GM18508 (cell line): ENCODE data around the gene SIX1.

Source experiments
- ATAC-seq: cut with Tn5 transposase; IDR thresholded peaks from one replicate; pipeline ENCODE4 v1.9.1; 2021; ENCODE audit warnings: moderate number of reproducible peaks; ENCODE audit not compliant: insufficient read depth, unreplicated experiment

Gene SIX1

DNA sequence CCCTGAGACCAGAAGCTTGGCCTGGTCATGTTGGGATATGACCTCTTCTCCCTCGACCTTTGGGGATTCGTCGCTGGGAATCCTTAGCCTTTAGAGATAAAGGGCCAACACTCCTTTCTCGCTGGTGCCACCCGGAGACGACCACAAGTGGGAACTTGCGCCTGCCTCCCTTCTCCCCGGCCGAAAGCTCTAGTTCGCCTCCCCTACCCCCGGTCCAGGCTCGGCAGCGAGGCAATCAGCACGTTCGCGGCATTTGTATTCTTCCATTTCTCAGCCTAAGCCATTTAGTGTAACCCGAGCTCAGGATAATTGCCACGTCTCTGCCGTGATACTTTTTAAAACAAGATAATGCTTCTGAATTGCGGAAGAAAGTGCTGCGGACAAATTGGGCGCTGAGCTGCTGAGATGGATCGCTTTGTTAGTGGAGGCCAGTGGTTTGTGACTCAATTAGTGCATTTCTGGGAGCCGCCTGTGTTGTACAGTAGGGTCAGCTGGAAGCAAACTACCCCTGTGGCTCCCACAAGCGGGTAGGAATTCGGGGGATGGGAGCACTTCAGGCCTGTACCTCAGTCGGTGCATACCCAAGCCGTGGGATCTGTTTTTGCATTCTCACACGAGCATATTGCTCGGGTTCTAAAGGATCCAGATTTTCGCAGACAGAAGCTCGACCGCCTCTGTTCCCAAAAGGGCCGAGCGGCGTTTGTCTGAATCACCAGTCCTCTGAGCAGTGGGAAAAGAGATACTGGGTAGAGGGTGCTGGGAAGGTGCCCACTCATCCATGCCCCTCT, 6.8 kb upstream of the SIX1 start:
- no peak for ATAC-seq

GRCh38 chr14:60655119-60655897, 6.0 kb upstream of the SIX1 start:
- ATAC-seq, result no peak

GRCh38 chr14:60654334-60654821, 5.1 kb upstream of the SIX1 start:
- ATAC-seq, result no peak

DNA sequence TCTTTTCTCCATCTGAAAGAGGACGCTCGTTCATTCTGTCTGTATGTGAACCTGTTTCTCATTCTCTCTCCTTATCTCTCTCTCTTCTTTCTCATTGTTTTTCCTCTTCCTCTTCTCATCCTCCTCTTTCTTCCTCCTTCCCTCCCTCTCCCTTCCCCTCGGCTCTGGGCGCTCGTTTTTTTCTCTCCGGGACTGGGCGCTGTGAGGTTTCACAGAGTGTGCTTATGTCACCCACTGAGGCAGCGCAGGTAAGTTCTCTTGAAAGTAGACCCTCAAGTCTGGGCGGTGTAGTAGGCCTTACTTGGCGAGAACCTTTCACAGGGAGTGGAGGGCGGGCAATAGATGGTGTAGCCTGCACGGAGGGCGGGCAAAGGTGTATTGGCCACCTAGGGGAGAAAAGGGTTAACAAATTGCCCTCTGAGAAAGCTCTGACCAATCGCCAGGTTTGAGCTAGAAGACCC, 4.5 kb upstream of the SIX1 start:
- no peak for ATAC-seq

DNA sequence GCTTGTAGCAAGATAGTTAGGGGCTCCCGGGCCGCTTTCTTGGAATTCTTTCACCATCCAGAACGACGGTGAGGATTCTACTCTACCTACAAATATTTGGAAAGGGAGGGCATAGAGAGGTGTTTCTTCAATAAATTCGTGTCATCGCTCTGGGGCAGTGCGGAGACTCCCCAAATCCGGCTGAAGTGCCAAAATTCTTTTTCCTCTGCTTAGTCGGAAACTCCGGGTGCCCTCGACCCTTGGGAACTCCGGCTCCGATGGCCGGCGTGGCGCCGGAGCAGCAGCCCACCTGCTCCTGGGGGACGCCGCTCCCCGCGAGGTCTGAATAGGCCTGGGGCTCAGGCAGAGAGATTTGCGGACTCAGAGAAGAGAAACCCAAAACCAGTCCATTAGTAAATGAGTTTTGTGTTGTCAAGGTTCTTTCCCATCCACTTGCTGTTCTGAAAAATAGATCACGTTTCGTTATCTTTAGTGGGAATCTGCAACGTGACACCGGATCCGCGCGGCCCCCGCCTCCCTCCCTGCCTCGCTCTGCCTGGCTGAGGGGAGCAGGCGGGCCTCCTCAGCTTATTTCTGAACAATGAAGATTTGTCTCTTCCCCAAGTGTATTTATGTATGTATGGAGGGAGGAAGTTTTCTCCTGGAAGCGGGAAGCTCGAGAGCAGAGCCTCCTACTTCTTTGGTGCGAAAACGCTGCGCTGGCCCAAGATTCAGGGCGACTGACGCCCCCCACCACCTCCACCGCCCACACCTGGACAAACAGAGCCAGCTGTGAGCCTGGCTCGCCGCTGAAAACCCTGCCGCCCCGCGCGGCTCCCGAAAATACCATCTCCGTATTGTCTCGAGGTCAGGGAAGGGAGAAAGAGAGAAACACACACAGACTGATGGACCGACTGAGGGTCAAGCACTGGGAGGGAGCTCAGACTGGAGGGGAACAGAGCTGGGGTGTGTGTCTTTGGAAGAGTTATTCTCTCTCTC, 3.7 kb upstream of the SIX1 start:
- ATAC-seq, result no peak

- no peak for ATAC-seq
Observed at GRCh38 chr14:60651796-60652673, 2.8 kb upstream of the SIX1 start.

DNA sequence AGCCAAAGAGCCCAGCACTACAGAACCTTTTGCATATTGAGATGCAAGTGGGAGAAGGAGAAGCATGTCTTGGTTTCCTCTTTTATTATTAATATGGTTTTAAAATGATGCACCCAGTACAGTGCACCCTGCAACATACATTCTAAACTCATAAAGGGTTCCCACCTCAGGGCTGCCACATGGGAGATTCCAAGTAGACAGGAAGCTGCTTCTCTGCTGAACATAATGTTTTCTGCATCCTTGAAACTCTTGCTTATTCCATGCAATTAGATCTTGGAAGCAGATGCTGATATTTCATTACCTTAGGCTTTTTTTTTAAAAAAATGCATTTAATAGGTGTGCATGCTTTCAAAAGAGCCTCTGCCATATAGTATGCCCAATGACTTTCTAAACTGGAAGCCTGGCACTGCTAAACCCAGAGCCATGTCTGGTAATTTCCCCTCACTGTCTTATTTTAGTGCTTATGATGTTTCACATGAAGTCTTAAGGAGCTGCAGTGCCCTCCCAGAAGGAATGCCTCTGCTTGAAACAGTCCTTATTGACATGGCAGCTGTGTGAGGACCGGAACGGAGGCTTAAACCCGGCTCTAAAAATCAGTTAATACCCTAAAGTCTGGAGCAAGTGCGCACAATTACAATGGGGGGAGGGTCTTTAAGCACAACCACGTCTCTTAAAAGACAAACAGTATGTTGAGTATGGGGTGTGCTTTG, 2.0 kb upstream of the SIX1 start:
- ATAC-seq, result no peak

DNA sequence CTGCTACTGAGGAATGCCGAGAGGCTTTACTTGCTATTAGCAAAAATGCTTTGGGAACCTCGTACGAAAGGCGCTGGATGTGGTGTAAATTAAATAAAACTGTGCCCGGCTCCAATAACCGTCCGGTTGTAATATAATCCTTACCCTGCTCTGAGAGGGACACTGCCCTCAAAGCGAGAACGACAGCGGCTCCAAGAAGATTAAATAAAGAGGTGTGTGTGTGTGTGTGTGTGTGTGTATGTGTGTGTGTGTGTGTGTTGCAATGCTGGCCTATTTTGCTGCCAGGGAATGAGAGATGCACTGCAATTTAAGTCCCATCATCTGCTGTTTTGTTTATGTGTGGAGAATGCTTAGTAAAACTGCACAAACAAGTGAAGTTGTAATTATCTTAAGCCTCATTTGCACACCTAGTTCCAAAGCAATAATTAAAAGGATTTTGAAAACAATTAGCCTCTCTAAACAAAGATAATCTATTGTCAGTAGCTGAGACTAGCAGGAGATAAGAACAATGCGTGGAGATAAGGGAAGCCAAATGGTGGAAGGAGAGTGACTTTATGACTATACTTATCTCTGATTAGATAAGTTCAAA, 1.2 kb upstream of the SIX1 start:
- no peak for ATAC-seq

- no peak for ATAC-seq
Observed at GRCh38 chr14:60649875-60650372, 647 bp upstream of the SIX1 start.

- ATAC-seq, result no peak
Observed at GRCh38 chr14:60648249-60648933, 886 bp downstream of the SIX1 start.

DNA sequence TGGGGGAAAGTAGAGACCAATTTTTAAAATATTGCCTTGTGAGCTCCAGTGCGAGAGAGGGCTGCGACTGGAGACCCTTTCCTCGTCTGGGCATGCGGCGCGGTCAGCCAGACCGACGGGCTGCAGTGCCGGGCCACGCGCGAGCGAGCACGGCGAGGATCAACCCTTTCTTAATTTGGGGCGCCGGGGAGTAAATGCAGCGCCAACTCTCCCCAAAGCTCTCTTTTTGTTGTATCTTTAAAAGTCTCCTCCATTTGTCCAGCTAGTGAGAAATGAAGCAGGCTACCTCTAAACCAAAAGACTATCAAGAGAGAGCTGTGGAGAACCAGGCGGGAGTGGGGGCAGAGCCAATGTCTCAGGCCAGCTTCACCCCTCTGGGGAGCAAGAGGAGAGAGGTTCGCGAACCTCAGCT, 1.4 kb downstream of the SIX1 start:
- ATAC-seq, result no peak

GRCh38 chr14:60647081-60647836, 2.0 kb downstream of the SIX1 start:
- ATAC-seq, result no peak

DNA sequence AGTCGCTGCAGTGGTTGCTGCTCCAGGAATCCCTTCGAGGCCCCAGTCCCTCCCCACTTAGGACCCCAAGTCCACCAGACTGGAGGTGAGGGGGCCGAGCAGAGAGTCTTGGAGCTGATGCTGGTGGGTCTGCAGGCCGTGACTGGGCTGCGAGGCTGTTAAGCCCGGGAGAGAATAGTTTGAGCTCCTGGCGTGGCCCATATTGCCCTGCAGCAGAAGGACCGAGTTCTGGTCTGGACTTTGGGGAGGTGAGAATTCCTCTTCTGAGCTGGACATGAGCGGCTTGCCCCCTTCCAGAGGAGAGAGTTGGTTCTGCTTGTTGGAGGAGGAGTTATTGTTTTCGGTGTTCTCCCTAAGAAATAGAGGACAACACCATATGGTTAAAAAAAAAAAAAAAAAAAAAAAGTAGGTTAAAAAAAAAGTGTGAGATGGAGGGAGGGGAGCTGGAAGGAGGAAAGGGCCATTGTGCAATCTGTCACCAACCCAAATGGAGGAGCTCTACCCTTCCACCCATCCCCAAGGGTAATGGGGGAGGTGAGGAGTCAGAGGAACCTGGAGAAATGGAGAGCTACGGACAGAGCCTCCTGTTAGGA, 3.0 kb downstream of the SIX1 start:
- no peak for ATAC-seq

DNA sequence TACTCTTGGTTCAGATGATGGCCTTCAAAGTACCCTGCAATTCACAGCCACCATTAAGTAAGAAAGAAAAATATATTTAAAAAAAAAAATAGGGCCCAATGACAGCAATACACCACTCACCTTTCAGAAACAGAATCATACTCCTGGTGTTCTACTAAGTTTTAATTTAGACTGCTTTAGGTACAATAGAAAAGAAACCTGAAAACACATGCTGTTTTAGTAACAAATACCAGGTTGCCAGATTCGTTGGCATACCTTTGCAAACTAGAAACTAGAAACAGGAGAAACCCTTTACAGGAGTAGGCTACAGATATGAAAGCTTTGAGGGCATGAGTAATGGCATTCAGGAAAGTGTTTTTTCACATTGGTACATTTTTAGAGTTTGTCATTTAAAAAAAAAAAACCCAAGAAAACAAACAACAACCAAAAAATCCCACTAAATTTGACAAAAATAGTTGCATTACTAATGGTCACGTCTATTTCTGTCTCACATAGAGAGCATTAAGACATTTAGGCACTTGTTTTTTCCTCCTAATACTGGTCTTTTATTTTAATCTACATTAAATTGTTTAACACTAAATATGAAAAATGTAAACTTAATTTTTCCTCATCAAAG, 4.0 kb downstream of the SIX1 start:
- ATAC-seq, result no peak

DNA sequence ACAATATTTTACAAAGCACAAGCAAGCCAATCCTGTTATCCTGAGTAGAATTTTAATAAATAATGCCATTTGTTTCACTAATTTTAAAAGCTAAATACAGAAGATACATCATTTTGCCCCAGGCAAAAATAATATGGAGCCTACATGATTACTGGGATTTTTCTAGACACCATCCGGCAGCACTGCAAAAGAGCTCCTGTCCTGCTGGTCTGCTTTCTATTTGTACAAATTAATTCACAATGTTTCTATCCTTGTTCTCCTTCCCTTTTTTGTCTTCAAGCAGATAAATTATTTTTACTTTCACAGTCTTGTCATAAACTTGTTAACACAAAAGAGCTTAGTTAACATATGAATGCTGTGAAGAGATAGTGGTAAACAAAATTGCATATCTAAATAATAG, 4.6 kb downstream of the SIX1 start:
- ATAC-seq, result no peak
